Measurements from ENCODE around the gene ITPR2. TPM values are rescaled to one million over a fixed set of nuclear protein-coding genes. Genes with fewer than 3 reads are reported as not detected.

ITPR2 gene
- total RNA-seq, 2 experiments from 2014 or later, result 25.6 to 44.7 TPM

GRCh38 chr12:26717757-26718156, 115.2 kb downstream of the ITPR2 start:
- Histone ChIP-seq H3K4me3 (ENCODE audit: low read depth, low read length, poor library complexity, severe bottlenecking) (no peak overlapping the region), H3K79me2 (ENCODE audit: insufficient read depth, low read depth, low read length) (no peaks in the 10 kb centered on the region), H3K9me3 (ENCODE audit: low read length) (no peaks in the 10 kb centered on the region), H3K4me2 (ENCODE audit: low read length) (no peak overlapping the region), H4K20me1 (ENCODE audit: insufficient read depth, low read length) (no peaks in the 10 kb centered on the region), H3K36me3 (ENCODE audit: insufficient read depth, low read length) (peaks cover 7% of the 10 kb centered on the region), H3K4me1 (ENCODE audit: insufficient read depth, low read length, poor library complexity, severe bottlenecking) (peaks cover 28% of the 10 kb centered on the region), H3K9me2 (ENCODE audit: insufficient read depth, low read length) (no peaks in the 10 kb centered on the region), H2AFZ (ENCODE audit: low read length) (no peak overlapping the region), H3K27ac (ENCODE audit: low read depth, low read length, poor library complexity, severe bottlenecking) (no peak overlapping the region)
- no peak for DNase-seq (ENCODE audit: low spot score)
- POLR2A ChIA-PET, result no interaction called here
- intact Hi-C loops (cut with micrococcal nuclease; ENCODE audit: unreplicated experiment), result no loop called here
- TF ChIP-seq CTCF (conservative IDR thresholded peaks at IDR 0.05; ENCODE audit: low read length) (no peak), EZH2phosphoT487 (IDR thresholded peaks at IDR 0.05; ENCODE audit: borderline replicate concordance, low read depth, low read length) (no peak)
- BruUV-seq (replicated peaks), result no TSS peak
- CTCF ChIA-PET (ENCODE audit: unreplicated experiment), result no interaction called here

GRCh38 chr12:26715232-26715631, 117.8 kb downstream of the ITPR2 start:
- BruUV-seq (replicated peaks), result no TSS peak
- ChIA-PET CTCF (ENCODE audit: unreplicated experiment) (no interaction called here), POLR2A (interaction anchor here (0.7 to 1.9 kb wide), 6 partner anchors 16 to 117 kb away, joined by 3 to 9 read pairs (median 3); partner anchors contain the start of gene ITPR2)
- intact Hi-C loops (cut with micrococcal nuclease; ENCODE audit: unreplicated experiment), result no loop called here
- no peaks in the 10 kb centered on the region for H3K9me2 ChIP-seq (ENCODE audit: insufficient read depth, low read length)
- DNase-seq (ENCODE audit: low spot score), result no peak
- no peak overlapping the region for H3K27ac ChIP-seq (ENCODE audit: low read depth, low read length, poor library complexity, severe bottlenecking)
- H3K36me3 ChIP-seq (ENCODE audit: insufficient read depth, low read length), result peaks cover 7% of the 10 kb centered on the region
- no peaks in the 10 kb centered on the region for H4K20me1 ChIP-seq (ENCODE audit: insufficient read depth, low read length)
- no peaks in the 10 kb centered on the region for H3K9me3 ChIP-seq (ENCODE audit: low read length)
- no peak overlapping the region for H2AFZ ChIP-seq (ENCODE audit: low read length)
- no peak overlapping the region for H3K4me3 ChIP-seq (ENCODE audit: low read depth, low read length, poor library complexity, severe bottlenecking)
- peaks cover 25% of the 10 kb centered on the region for H3K4me1 ChIP-seq (ENCODE audit: insufficient read depth, low read length, poor library complexity, severe bottlenecking)
- no peaks in the 10 kb centered on the region for H3K79me2 ChIP-seq (ENCODE audit: insufficient read depth, low read depth, low read length)
- no peak overlapping the region for H3K4me2 ChIP-seq (ENCODE audit: low read length)
- TF ChIP-seq EZH2phosphoT487 (IDR thresholded peaks at IDR 0.05; ENCODE audit: borderline replicate concordance, low read depth, low read length), result no peak
- no peak for TF ChIP-seq CTCF (conservative IDR thresholded peaks at IDR 0.05; ENCODE audit: low read length)

GRCh38 chr12:26713885-26714383, 119.1 kb downstream of the ITPR2 start:
- H3K4me2 ChIP-seq (ENCODE audit: low read length), result peak overlapping the region; percentile 66
- H3K9me3 ChIP-seq (ENCODE audit: low read length), result no peaks in the 10 kb centered on the region
- TF ChIP-seq CTCF (conservative IDR thresholded peaks at IDR 0.05; ENCODE audit: low read length) (no peak), EZH2phosphoT487 (IDR thresholded peaks at IDR 0.05; ENCODE audit: borderline replicate concordance, low read depth, low read length) (no peak)
- CTCF ChIA-PET (ENCODE audit: unreplicated experiment), result interaction anchor here (0.8 to 1.2 kb wide), 2 partner anchors 10 to 12 kb away, joined by 3 read pairs; no protein-coding TSS in a partner anchor
- no TSS peak for BruUV-seq (replicated peaks)
- POLR2A ChIA-PET, result interaction anchor here (0.6 to 1.0 kb wide), 3 partner anchors 10 to 247 kb away, joined by 3 read pairs; no protein-coding TSS in a partner anchor
- peak overlapping the region; percentile 36 for H3K27ac ChIP-seq (ENCODE audit: low read depth, low read length, poor library complexity, severe bottlenecking)
- H3K4me3 ChIP-seq (ENCODE audit: low read depth, low read length, poor library complexity, severe bottlenecking), result peak overlapping the region; percentile 34
- DNase-seq (ENCODE audit: low spot score), result peak; percentile 36
- no peaks in the 10 kb centered on the region for H3K79me2 ChIP-seq (ENCODE audit: insufficient read depth, low read depth, low read length)
- H3K4me1 ChIP-seq (ENCODE audit: insufficient read depth, low read length, poor library complexity, severe bottlenecking), result peaks cover 25% of the 10 kb centered on the region
- no peaks in the 10 kb centered on the region for H4K20me1 ChIP-seq (ENCODE audit: insufficient read depth, low read length)
- peaks cover 7% of the 10 kb centered on the region for H3K36me3 ChIP-seq (ENCODE audit: insufficient read depth, low read length)
- peak overlapping the region; percentile 64; the same call in 1 of the 2 replicates for H2AFZ ChIP-seq (ENCODE audit: low read length)
- no peaks in the 10 kb centered on the region for H3K9me2 ChIP-seq (ENCODE audit: insufficient read depth, low read length)
- intact Hi-C loops (cut with micrococcal nuclease; ENCODE audit: unreplicated experiment), result no loop called here
